HUES48 (cell line): Measurements from ENCODE around the gene TNP1.

Experiments
- H3K27ac ChIP-seq: one replicate; pipeline ENCODE4 v1.7.0; 2013; ENCODE audit warnings: low read depth, low read length, inconsistent platforms
- H3K27me3 ChIP-seq: 2 replicates; pipeline ENCODE4 v1.6.1; 2013; ENCODE audit warnings: mild to moderate bottlenecking, low read length; ENCODE audit not compliant: control insufficient read depth, insufficient read depth
- H3K36me3 ChIP-seq: 2 replicates; pipeline ENCODE4 v1.6.1; 2013; ENCODE audit warnings: low read length; ENCODE audit not compliant: control insufficient read depth, insufficient read depth
- H3K4me1 ChIP-seq: 2 replicates; pipeline ENCODE4 v1.6.1; 2013; ENCODE audit warnings: mild to moderate bottlenecking, low read length; ENCODE audit not compliant: control insufficient read depth, insufficient read depth
- H3K4me3 ChIP-seq: 2 replicates; pipeline ENCODE4 v1.5.1; 2013; ENCODE audit warnings: mild to moderate bottlenecking, low read depth, low read length
- H3K9ac ChIP-seq: 2 replicates; pipeline ENCODE4 v1.6.1; 2013; ENCODE audit warnings: mild to moderate bottlenecking, low read depth, low read length, moderate library complexity
- H3K9me3 ChIP-seq: 2 replicates; pipeline ENCODE4 v1.6.1; 2013; ENCODE audit warnings: low read length; ENCODE audit not compliant: control insufficient read depth, insufficient read depth

TNP1 gene, protein sequence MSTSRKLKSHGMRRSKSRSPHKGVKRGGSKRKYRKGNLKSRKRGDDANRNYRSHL

DNA sequence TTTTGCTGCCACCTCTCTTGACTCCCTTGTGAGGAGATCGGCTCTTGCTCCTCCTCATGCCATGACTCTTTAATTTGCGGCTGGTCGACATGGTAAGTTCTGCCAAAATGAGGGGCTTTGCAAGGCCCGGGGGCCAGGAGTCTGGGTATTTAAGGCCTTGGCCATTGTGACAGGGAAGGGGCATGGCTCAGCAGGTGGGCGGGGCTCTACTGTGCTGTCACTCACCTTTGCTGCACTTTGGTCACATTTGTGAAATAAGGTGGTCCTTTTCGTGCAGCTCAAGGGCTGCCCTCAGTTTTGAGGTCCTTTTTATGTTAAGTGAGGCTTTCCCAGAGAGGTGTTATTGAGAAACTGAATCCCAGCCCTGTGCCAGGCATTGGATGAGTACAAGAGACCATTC, at the start of gene TNP1:
Gene TNP1 (minus strand): TSS at position 121 of the 400 bp plus-strand sequence. CDS start 30 bp downstream, at position 91.
- H3K4me1 ChIP-seq, result peaks cover 6% of the 10 kb centered on the region; the same call in 1 of the 2 replicates
- no peaks in the 10 kb centered on the region for H3K27me3 ChIP-seq
- no peak within 1 kb of the TSS for H3K4me3 ChIP-seq
- H3K27ac ChIP-seq, result no peak within 1 kb of the TSS
- H3K9ac ChIP-seq, result no peak within 1 kb of the TSS
- no peaks in the 10 kb centered on the region for H3K9me3 ChIP-seq
- no peaks in the 10 kb centered on the region for H3K36me3 ChIP-seq

DNA sequence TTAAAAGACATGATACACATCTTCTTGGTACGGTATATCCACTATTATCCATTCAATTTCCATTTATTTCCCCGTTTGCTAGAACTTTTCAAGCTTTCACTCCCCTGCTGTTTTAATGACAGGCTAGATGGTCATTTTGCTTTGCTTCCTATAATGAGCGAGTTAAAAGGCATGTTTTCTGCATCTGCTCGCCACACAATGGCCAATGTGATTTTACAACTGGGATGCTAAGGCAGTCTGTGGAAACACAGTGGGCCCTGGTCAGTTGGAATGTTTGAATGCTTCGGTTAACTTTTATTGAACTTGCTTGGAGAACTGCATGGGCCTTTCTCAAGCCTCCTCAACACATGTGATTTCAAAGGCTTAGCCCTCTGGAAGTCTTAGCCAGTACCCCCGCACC, 48.4 kb upstream of the TNP1 start:
- no peak overlapping the region for H3K4me3 ChIP-seq
- no peaks in the 10 kb centered on the region for H3K27me3 ChIP-seq
- H3K9ac ChIP-seq, result no peak overlapping the region
- H3K4me1 ChIP-seq, result no peaks in the 10 kb centered on the region
- no peak overlapping the region for H3K27ac ChIP-seq
- H3K36me3 ChIP-seq, result no peaks in the 10 kb centered on the region
- peaks cover 4% of the 10 kb centered on the region; the same call in 1 of the 2 replicates for H3K9me3 ChIP-seq

DNA sequence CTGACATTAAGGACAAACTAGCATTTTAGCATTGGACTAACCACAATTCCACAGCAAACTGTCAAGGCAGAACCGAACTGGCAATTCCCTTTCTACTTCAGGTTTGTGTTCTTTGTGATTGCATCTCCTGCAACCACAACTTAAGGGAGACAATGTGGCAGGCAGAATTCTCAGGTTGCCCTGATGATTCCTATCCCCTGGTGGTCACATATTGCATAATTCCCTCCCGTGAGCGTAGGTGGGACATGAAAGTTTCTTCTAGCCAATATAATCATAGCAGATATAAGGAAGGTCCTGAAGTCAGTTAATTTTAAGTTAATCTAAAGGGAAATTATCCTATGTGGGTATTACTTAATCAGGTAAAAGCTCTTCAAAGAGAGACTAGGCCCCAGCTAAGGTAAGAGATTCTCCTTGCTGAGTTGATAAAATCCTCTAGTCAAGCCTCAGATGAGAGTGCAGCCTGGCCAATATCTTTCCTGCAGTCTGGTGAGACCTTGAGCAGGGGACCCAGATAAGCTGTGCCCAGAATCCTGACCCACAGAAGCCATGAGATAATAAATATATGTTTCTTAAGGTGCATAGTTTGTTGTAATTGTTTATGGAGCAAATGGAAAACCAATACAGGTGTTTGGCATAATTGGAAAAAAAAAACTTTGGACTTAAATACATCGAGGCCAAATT, 45.9 kb upstream of the TNP1 start:
- Histone ChIP-seq H3K4me1 (no peaks in the 10 kb centered on the region), H3K9ac (no peak overlapping the region), H3K36me3 (no peaks in the 10 kb centered on the region), H3K9me3 (peaks cover 14% of the 10 kb centered on the region; the same call in 1 of the 2 replicates), H3K27me3 (no peaks in the 10 kb centered on the region), H3K4me3 (no peak overlapping the region), H3K27ac (no peak overlapping the region)

DNA sequence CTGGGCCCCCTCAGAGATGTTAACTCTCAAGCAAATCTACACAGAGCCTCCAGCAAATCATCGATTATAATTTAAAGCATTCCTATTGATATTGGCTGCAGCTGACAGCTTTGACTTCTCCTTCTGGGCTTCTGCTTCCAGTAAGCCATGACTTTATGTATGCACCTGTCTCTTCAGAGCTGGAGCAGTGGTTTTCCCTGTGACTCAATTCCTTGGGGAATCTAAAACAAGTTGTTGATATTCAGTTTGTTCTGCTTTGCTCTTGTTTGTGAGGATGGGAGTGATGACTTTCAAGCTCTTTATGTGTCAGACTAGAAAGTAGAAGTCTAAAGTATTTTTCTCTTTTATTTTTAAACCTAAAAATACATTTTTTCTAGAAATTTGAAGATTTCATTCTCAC, 45.1 kb upstream of the TNP1 start:
- Histone ChIP-seq H3K36me3 (no peaks in the 10 kb centered on the region), H3K4me1 (no peaks in the 10 kb centered on the region), H3K27ac (no peak overlapping the region), H3K9me3 (peaks cover 14% of the 10 kb centered on the region; the same call in 1 of the 2 replicates), H3K27me3 (no peaks in the 10 kb centered on the region), H3K4me3 (no peak overlapping the region), H3K9ac (no peak overlapping the region)

DNA sequence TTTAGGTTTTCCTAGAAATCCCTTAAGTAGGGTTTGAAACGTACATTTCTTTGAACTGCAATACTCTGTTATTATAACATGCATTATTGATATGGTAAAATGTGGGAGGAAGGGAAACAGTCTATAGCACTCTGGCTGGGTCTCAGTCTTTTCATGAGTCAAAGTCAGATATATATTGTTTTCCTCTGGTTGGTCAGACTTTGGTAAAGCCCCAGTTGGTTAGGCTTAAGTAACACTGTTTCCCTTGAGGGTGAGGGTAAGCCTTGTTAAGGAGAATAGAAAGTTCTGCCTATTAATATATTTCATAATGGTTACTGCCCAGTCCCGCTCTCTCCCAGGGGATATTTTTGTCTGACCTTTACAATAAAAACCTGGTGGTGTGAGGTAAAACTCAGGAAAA, 44.7 kb upstream of the TNP1 start:
- no peaks in the 10 kb centered on the region for H3K36me3 ChIP-seq
- H3K9me3 ChIP-seq, result peaks cover 14% of the 10 kb centered on the region; the same call in 1 of the 2 replicates
- no peak overlapping the region for H3K4me3 ChIP-seq
- no peak overlapping the region for H3K27ac ChIP-seq
- H3K27me3 ChIP-seq, result no peaks in the 10 kb centered on the region
- H3K4me1 ChIP-seq, result no peaks in the 10 kb centered on the region
- H3K9ac ChIP-seq, result no peak overlapping the region

DNA sequence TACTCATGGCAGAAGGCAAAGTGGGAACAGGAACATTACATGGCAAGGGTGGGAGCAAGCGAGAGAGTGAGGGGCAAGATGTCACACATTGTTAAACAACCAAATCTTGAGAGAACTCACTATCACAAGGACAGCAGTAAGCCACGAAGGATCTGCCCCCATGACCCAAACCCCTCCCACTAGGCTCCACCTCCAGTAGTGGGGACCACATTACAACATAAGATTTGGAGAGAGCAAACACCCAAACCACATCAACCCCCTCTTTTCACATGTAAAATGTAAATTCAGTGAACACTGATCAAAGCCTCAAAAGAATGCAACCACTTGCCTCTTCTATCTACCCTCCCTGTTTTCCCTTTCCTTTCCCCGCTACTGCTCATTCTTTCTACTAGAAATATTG, 43.6 kb upstream of the TNP1 start:
- Histone ChIP-seq H3K4me3 (no peak overlapping the region), H3K9me3 (peaks cover 14% of the 10 kb centered on the region; the same call in 1 of the 2 replicates), H3K36me3 (no peaks in the 10 kb centered on the region), H3K27me3 (no peaks in the 10 kb centered on the region), H3K4me1 (no peaks in the 10 kb centered on the region), H3K27ac (no peak overlapping the region), H3K9ac (no peak overlapping the region)

DNA sequence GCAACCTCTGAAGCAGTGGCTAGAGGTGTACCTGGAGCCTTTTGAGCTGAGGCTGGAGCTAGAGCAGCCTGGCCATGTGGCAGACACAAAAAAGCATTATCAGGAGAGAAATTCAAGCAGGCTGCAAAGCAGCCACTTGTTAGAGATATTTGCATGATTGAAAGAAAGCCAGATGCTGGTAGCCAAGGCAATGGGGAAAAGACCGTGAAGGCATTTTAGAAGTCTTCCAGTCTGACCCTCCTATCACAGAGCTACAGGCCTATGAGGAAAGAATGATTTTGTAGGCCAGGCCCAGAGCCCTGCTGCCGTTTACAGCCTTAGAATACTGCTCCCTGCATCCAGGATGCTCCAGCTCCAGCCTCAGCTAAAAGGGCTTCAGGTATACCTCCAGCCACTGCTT, 41.4 kb upstream of the TNP1 start:
- Histone ChIP-seq H3K4me1 (no peaks in the 10 kb centered on the region), H3K27me3 (no peaks in the 10 kb centered on the region), H3K36me3 (no peaks in the 10 kb centered on the region), H3K9me3 (peaks cover 14% of the 10 kb centered on the region; the same call in 1 of the 2 replicates), H3K27ac (no peak overlapping the region), H3K9ac (no peak overlapping the region), H3K4me3 (no peak overlapping the region)

DNA sequence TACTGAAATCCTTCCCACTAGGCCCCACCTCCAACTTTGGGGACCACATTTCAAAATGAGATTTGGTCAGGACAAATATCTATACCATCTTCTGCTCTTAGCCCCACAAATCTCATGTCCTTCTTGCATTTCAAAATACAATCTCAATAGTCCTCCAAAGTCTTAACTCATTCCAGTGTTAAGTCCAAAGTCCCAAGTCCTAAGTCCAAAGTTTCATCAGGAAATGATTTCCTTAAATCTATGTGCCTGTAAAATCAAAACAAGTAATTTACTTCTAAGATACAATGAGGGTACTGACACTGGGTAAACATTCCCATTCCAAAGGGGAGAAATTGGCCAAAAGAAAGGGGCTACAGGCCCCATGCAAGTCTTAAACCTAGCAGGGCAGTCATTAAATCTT, 40.5 kb upstream of the TNP1 start:
- H3K36me3 ChIP-seq, result no peaks in the 10 kb centered on the region
- peaks cover 14% of the 10 kb centered on the region; the same call in 1 of the 2 replicates for H3K9me3 ChIP-seq
- no peak overlapping the region for H3K9ac ChIP-seq
- no peaks in the 10 kb centered on the region for H3K27me3 ChIP-seq
- H3K4me1 ChIP-seq, result no peaks in the 10 kb centered on the region
- H3K27ac ChIP-seq, result no peak overlapping the region
- H3K4me3 ChIP-seq, result no peak overlapping the region

DNA sequence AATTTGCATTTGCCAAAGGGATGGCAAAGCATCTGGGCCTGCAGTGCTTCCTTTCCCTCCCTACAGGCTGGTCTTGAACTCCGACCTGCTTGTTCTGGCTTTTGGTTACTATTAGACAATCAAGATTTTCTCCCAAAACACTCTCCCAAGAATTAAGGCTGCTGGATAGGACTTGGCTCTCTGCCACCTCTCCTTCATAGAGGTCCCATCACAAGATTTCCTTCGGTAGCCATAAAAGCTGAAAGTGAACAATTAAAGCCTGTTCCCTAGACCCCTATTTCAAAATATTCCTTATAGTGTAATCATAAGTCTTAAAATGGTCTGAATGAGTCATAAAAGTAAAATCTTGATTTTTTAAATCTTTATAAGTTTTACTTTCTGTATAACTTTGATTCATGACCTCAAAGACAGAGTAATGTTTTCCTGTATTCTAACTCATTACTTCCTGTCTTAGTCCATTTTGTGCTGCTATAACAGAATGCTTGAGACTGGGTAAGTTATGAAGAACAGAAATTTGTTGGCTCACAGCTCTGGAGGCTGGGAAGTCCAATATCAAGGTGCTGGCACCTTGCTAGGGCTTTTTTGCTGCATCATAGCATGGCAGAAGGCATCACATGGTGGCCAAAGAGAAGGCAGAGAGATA, 37.8 kb upstream of the TNP1 start:
- no peaks in the 10 kb centered on the region for H3K36me3 ChIP-seq
- no peak overlapping the region for H3K9ac ChIP-seq
- H3K9me3 ChIP-seq, result peaks cover 7% of the 10 kb centered on the region; the same call in 1 of the 2 replicates
- H3K27ac ChIP-seq, result no peak overlapping the region
- H3K4me1 ChIP-seq, result no peaks in the 10 kb centered on the region
- H3K27me3 ChIP-seq, result no peaks in the 10 kb centered on the region
- no peak overlapping the region for H3K4me3 ChIP-seq

DNA sequence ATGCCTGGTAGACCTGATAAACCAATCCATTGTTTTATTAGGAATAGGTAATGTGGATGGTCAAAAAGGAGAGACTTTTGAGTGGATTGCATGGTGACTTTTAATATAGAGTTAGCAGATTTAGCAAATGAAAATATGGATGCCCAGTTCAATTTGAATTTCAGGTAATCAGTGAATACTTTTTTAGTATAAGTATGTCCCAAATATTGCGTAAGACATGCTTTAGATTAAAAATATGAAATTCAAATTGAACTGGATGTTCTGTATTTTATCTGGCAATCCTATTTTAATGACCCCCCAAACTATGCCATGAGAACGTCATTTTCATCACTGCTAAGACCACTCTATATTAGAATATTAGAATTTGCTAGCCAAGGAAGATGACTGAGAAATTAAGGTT, 30.3 kb upstream of the TNP1 start:
- no peak overlapping the region for H3K27ac ChIP-seq
- no peaks in the 10 kb centered on the region for H3K27me3 ChIP-seq
- H3K9ac ChIP-seq, result no peak overlapping the region
- H3K36me3 ChIP-seq, result no peaks in the 10 kb centered on the region
- peaks cover 8% of the 10 kb centered on the region; the same call in 1 of the 2 replicates for H3K4me1 ChIP-seq
- H3K9me3 ChIP-seq, result no peaks in the 10 kb centered on the region
- no peak overlapping the region for H3K4me3 ChIP-seq

DNA sequence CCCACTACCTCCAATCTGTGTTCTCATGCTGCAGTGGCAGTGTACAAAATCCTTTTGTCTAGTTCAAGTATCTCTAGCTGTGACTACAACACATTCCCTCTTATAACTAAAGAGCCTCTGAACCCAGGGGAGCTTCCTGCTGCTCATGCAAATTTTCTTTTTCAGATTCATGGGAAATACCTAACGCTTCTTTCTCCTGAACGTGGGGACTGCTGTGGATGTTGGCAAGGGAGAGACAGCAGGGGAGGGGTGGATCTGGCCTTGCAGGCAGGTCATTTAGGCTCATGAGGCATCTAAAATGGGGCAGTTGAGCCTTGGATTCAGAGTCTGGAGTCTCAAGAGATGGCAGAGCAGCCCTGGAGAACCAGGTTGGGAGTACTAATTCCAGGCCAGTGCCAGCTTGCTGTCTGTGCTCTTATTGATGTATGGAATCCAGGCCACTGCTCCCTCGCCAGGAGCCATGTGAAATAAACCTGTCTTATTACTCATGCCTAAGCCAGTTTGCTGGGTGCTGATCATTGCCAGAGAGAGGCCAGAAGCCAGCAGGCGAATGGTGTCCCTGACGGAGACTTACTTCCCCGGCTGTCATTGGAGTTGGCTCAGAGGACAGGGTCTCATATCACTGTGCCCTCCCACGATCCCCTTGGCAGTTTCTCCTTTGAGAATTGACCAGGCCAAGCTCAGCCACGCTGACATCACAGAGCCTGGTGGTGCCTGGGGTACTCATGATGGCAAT, 29.2 kb upstream of the TNP1 start:
- H3K36me3 ChIP-seq, result no peaks in the 10 kb centered on the region
- peaks cover 8% of the 10 kb centered on the region; the same call in 1 of the 2 replicates for H3K4me1 ChIP-seq
- no peak overlapping the region for H3K9ac ChIP-seq
- H3K4me3 ChIP-seq, result no peak overlapping the region
- H3K9me3 ChIP-seq, result no peaks in the 10 kb centered on the region
- no peak overlapping the region for H3K27ac ChIP-seq
- H3K27me3 ChIP-seq, result no peaks in the 10 kb centered on the region
